Measurements from ENCODE around the gene NAALADL2.

NAALADL2 gene

GRCh38 chr3:174957551-174958001, 98.4 kb downstream of the NAALADL2 start:
- H3K4me2 ChIP-seq (ENCODE audit: low read depth, low read length, poor library complexity, severe bottlenecking) = no peak overlapping the region
- H3K4me3 ChIP-seq (ENCODE audit: insufficient read depth, low read length, poor library complexity, severe bottlenecking) = no peak overlapping the region
- no peaks in the 10 kb centered on the region for H3K36me3 ChIP-seq (ENCODE audit: low read length)
- no peaks in the 10 kb centered on the region for H3K27me3 ChIP-seq (ENCODE audit: low read length)
- no peak overlapping the region for H3K9ac ChIP-seq (ENCODE audit: low read length)
- no peaks in the 10 kb centered on the region for H3K9me3 ChIP-seq (ENCODE audit: insufficient read depth, low read length)
- H3K27ac ChIP-seq (ENCODE audit: low read depth, low read length) = no peak overlapping the region
- H3K79me2 ChIP-seq (ENCODE audit: insufficient read depth, low read length) = no peaks in the 10 kb centered on the region
- H3F3A ChIP-seq (ENCODE audit: insufficient read depth) = no peaks in the 10 kb centered on the region
- no peak for TF ChIP-seq CTCF (IDR thresholded peaks at IDR 0.05; ENCODE audit: insufficient read depth, low read length, poor library complexity, severe bottlenecking)
- TF ChIP-seq EZH2phosphoT487 (conservative IDR thresholded peaks at IDR 0.05; ENCODE audit: low read length) = no peak
- no peaks in the 10 kb centered on the region for H4K20me1 ChIP-seq (ENCODE audit: low read depth, low read length)
- no peak overlapping the region for H2AFZ ChIP-seq (ENCODE audit: low read depth, low read length, severe bottlenecking)
- H3K9me2 ChIP-seq (replicated peaks; ENCODE audit: insufficient read depth, low read length) = no peaks in the 10 kb centered on the region

DNA sequence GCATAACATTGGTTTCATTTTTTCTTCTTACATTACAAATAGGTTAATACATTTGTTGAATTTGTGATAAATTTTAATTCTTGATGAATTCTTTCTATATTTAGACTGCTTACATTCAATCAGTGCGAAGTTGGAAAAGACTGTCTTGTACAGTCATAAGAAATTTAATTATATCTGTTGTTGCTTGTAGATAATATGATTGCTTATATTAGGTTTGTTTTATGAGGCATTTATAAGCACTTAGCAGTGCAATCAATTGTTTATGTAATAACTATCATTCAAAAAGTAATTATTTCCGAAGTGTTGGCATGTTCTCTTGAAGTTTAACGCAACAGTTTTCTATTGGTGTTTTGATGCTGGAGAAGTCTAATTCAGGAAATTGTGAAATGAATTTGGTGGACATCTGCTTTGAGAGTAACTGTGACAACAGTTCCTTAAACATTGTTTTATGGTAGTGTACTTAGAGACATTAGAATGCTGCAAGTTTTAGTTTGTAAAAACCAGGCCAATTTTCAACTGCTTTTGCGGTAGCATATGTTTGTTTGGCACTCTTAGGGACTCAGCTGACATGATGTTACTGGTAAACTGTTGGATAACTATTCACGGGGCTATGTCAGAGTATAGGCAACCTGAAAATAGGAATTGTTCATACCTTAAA, 99.7 kb downstream of the NAALADL2 start:
- Histone ChIP-seq H3K27me3 (ENCODE audit: low read length) (no peaks in the 10 kb centered on the region), H3K4me3 (ENCODE audit: insufficient read depth, low read length, poor library complexity, severe bottlenecking) (no peak overlapping the region), H4K20me1 (ENCODE audit: low read depth, low read length) (no peaks in the 10 kb centered on the region), H3F3A (ENCODE audit: insufficient read depth) (no peaks in the 10 kb centered on the region), H3K27ac (ENCODE audit: low read depth, low read length) (no peak overlapping the region), H3K9me2 (replicated peaks; ENCODE audit: insufficient read depth, low read length) (no peaks in the 10 kb centered on the region), H3K9me3 (ENCODE audit: insufficient read depth, low read length) (no peaks in the 10 kb centered on the region), H2AFZ (ENCODE audit: low read depth, low read length, severe bottlenecking) (no peak overlapping the region), H3K79me2 (ENCODE audit: insufficient read depth, low read length) (no peaks in the 10 kb centered on the region), H3K36me3 (ENCODE audit: low read length) (no peaks in the 10 kb centered on the region), H3K9ac (ENCODE audit: low read length) (no peak overlapping the region), H3K4me2 (ENCODE audit: low read depth, low read length, poor library complexity, severe bottlenecking) (no peak overlapping the region)
- no peak for TF ChIP-seq CTCF (IDR thresholded peaks at IDR 0.05; ENCODE audit: insufficient read depth, low read length, poor library complexity, severe bottlenecking)
- TF ChIP-seq EZH2phosphoT487 (conservative IDR thresholded peaks at IDR 0.05; ENCODE audit: low read length) = no peak

GRCh38 chr3:174959556-174960065, 100.5 kb downstream of the NAALADL2 start:
- Histone ChIP-seq H3K27ac (ENCODE audit: low read depth, low read length) (no peak overlapping the region), H3K27me3 (ENCODE audit: low read length) (no peaks in the 10 kb centered on the region), H3F3A (ENCODE audit: insufficient read depth) (no peaks in the 10 kb centered on the region), H2AFZ (ENCODE audit: low read depth, low read length, severe bottlenecking) (no peak overlapping the region), H3K36me3 (ENCODE audit: low read length) (no peaks in the 10 kb centered on the region), H3K4me2 (ENCODE audit: low read depth, low read length, poor library complexity, severe bottlenecking) (no peak overlapping the region), H4K20me1 (ENCODE audit: low read depth, low read length) (no peaks in the 10 kb centered on the region), H3K9ac (ENCODE audit: low read length) (no peak overlapping the region), H3K9me3 (ENCODE audit: insufficient read depth, low read length) (no peaks in the 10 kb centered on the region), H3K79me2 (ENCODE audit: insufficient read depth, low read length) (no peaks in the 10 kb centered on the region), H3K4me3 (ENCODE audit: insufficient read depth, low read length, poor library complexity, severe bottlenecking) (no peak overlapping the region), H3K9me2 (replicated peaks; ENCODE audit: insufficient read depth, low read length) (no peaks in the 10 kb centered on the region)
- no peak for TF ChIP-seq CTCF (IDR thresholded peaks at IDR 0.05; ENCODE audit: insufficient read depth, low read length, poor library complexity, severe bottlenecking)
- TF ChIP-seq EZH2phosphoT487 (conservative IDR thresholded peaks at IDR 0.05; ENCODE audit: low read length) = no peak
